NK-92 (cell line): ENCODE measurements around the gene GNAI3.

ENCODE experiments used
- DNase-seq: peaks from one replicate; lab custom pipeline; 2025; ENCODE audit not compliant: unreplicated experiment; lab: John Stamatoyannopoulos, UW

The GNAI3 gene

DNA sequence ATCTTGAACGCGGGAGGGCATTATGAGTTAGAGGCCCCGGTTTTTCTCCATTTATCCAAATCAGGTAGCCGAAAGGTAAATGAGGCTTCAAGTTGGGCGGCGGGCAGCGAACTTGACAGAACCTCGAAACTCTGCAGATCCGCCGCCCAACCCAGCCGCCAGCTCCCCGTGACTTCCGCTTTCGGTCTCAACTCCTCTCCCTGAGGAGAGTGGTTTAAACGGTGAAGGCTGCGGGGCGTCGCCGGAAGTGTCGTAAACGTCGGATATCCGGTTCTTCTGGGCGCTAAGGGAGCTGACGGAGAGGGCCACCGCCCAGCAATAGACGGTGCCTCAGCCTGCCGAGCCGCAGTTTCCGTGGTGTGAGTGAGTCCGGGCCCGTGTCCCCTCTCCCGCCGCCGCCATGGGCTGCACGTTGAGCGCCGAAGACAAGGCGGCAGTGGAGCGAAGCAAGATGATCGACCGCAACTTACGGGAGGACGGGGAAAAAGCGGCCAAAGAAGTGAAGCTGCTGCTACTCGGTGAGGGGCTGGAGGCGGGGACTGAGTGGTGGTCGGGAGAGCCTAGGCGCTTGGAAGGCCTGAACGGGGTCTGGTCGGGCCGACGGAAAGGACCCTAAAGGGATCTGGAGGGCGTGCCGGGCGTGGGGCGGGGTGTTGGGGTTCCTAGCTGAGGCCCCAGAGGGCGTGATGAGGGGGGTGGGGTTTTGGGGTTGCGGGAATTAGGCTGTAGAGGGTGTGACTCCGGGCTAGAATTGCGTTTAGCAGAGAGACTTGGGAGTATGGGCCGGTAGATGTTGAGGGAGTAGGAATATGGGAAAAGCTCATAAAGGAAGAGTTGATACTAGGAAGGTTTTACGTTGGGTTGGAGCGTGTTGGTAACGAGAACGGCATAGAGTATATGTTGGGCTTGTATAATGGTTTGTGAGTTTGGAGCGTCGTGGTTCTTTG, at the start of gene GNAI3:
Gene GNAI3 (plus strand): TSS at position 295 of the 947 bp plus-strand sequence. CDS start 106 bp downstream, at position 401.
- peak; percentile 85 for DNase-seq

DNA sequence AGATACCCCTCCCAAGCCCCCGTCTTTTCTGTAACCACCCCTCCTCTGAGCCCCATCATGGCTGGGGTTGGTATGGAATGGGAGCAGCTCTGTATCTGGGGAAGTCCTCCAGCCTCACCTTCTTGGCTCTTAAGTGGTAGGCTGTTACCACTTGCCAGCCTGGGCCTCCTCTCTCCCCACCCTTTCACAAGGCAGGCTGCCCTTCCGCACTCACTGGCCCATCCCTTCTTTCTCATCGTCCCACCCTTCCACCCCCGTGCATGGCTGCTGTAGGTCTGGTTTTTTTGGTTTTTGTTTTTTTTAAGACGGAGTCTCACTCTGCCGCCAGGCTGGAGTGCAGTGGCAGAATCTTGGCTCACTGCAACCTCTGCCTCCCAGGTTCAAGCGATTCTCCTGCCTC, 49.3 kb upstream of the GNAI3 start:
- no peak for DNase-seq

DNA sequence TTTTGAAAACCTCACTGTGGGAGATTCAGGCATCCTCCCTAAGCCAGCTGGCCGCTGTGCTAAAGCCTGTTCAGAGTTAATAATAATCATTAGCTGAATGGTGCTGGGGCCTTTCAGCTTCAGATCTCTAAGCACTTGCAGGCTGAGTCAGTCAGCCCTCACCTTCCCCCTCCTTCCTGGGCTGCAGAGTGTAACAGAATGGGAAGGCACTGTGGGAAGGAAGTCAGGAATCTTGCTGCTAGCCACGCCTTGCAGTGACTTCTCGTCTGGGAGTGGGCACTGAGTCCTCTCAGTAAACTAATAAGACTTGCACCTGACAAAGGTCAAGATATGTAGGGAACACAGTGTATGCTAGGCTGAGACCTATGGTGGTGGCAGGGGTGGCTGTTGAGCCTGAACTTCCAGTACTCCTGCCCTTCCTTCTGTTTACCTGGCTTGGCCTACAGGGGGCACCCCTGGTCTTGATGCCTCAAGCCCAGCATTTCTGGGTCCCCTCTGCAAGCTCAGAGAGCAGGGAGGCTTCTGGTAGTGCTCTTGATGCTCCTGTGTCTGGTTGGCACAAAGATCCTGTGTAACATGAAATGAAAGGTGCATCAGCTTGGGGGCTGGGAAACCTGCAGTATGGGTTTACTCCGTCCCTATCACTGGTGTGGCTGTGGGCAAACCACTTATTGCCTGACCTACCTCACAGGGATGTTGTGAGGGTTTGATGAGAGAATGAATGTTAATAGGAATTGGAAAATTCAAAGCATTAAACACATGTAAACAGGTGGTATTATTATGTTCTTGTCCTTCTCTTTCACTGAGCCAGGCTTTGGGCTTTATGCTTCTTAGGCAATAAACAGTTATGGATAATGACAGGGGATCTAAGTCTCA, 48.5 kb upstream of the GNAI3 start:
- DNase-seq: no peak

DNA sequence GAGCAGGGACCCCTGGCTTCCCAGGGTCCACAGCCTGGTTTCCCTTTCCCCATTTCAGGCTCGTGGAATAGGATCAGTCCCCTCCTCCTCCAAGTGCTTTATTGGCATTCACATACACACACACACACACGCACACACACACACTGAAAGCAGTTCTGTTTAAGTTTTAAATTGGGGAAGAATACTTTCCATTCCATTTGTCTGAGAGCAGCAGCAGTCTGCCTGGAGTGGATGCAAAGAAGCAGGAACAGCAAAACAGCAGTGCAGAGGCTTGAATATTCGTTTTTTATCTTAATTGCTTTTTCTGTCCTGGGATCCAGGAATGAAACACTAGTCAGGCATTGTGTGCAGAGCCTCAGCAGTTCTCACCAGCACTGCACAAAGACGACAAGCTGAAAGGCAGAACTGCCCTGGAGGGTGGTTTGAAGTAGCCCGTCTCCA, 47.5 kb upstream of the GNAI3 start:
- no peak for DNase-seq

DNA sequence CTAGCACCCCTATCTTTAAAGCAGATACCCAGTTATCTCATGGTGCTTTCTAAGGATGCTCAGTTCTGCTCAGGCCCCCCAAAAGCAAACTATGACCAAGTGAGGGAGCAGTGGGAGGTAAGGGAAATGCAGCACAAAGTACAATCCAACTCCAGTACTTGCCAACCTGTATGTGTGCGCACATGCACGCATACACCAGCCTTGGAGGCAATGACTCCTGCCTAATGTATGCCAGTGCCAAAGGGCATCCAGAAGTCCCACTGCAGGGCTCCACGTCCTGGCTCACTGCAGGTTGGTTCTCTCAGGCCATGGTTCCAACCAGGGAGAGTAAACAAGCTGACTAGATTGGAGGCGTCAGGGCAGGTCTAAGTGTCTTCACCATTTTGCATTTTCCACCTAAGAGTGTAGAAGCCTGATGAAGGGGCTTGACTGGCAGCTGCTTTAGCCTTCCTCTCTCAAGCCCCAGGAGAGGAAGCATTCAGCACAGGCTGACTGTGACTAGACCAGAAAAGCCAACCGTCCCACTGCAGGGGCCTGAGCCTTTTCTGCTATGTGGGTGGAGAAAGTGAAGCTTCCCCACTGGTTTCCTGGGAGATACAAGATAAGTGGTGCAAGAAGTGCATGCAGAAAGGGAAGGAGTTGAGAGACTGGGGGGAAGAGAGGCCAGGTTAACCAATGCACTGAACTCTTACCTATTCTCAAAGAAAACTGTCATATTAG, 46.6 kb upstream of the GNAI3 start:
- DNase-seq: no peak

DNA sequence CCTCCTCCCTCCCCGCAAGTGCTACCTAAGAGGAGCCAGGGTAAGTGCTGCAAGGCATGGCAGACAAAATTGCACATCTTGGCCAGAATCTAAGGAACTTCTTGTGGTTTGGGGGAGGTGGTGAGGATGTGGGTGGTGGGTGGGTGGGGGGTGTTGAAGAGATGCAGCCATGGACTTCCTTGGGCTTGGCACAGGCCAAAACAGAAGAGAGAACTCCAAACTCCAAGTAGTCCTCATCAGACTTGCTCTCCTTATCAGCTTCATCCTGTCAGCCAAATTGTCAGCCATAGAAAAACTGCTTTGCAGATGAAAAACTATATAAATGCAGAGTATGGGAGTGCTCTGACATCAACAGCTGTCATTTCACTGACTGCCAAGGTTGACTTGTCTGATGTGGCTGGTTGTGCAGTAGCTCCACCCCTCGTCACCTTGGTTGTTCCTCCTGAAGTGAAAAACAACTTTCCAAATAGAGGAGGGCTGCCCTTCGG, 46.0 kb upstream of the GNAI3 start:
- no peak for DNase-seq

DNA sequence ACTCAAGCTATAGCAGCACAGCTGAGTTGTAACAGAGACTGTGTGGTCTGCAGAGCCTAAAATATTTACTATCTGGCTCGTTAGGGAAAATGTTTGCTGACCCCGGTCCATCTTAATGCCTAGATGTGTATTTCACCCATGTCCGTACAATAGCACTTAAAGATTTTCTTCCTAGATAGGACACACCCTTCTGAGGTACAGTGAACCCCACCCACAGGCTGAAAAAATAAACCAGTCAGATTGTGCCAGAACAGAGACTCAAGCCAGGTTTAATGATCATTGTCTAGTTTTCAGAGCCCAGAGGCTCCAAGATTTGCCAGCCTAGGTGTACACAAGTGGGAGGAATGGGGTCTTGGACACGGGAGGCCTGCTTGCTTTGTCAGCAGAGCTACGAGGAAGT, 44.5 kb upstream of the GNAI3 start:
- no peak for DNase-seq

DNA sequence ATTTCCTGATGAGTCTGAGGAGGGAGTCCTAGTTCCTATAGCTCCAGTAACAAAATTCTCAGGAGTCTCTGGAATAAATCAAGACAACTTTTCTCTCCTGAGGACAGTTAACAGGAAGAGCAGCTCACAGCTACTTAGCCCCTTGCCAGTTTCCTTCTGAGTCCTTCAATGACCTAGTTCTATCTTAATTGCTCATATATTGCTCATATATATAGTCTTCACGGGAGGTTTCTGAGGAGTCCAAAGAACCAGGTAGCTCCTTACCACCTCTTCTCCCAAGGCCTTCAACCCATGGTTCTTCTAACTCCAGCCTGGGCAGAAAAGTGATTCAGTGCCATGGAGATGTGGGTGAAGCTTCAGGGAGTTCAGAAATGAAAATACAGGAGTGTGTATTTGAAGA, 43.4 kb upstream of the GNAI3 start:
- DNase-seq: no peak

DNA sequence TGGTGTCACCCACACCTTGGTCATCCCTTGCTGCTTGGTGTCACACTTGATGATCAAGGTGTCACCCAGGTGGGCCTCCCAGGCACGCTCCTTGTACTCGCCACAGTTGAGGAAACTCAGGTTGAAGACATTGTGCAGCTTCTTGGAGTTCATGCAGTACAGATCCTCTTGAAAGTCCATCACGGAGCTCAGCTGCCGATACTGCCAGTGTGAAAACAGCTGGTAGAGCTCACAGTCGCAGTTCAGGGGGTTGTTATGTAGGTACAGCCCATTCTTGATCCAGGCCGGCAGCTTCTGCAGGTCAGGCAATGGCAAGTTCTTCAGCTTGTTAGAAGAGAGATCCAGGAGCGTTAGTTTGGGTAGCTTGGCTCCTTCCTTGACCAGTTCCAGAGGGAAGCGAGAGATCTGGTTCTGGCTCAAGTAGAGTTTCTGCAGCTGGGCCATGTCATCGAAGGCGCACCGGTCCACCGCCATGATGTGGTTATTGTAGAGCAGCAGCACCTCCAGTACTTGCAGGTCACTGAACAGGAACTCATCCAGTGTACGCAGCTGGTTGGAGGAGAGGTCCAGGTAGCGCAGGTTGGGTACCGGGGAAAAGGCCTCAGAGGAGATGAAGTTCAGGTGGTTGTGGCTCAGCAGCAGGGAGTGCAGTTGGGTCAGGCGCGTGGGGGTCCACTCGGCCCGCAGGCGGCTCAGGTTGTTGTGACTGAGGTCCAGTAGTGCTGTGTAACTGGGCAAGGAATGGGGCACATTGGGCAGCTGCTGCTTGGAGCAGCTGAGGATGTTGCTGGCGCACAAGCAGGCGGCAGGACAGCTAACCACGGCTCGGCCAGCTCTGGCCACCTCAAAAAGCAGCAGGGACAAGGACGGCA, 40.2 kb upstream of the GNAI3 start:
- no peak for DNase-seq

DNA sequence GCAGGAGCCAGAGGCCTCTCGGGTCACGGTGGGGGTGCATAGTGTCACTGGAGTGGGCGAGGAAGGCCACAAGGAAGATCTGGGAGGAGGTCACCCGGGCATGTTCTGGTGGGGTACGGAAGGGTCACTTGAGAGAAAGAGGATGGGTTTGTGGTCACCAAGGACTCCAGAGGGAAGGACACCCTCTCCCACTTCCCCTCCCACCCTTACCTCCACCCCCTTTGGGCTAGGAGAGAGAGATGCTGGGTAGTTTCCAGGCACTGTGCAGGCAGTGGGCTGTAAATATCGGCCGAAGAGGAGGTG, 39.6 kb upstream of the GNAI3 start:
- DNase-seq: no peak

DNA sequence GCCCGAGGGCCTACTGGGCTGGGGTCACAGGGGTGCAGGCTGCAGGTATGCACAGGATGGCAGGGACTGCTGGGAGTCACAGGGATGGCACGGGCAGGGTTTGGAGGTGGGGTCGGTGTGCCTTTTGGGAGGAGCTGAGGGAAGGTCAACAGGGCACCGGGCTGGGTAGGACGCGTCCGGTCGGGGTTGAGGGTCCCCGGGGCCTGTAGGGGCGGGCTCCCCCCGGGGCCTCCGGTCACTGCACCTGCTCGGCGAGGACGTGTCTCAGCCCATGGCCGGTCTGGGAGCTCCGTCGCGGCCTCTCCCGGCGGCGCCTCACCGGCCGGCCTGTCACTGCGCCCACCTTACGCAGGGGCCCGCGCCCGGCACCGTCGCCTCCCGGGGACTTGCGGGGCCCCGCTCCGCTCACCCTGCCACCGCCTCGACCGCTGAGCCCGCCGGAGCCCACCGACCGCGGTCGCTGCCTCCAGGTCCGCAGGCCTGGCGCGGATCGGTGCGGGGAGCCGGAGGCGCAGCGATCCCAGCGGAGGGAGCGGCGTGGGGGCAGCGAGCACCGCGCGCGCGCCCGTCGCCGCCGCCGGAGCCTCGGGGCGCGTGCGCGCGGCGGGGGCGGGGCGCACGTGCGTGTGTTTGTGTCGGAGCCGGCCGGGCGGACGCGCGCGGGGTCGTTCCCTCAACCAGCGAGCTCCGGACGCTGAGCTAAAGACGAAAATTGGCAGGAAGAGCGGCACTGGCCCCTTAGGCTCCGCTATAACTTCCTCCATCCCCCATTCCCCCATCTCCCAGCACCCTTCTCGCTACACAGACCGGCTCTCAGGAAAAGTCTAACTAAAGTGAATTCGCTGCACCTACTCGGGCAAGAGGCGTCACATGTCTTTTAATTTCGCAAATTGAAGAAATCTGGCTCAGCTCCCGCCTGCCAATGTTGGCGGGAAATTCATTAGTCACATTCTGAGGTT, 39.0 kb upstream of the GNAI3 start, which contains the start of gene AMIGO1:
Gene AMIGO1 (minus strand): TSS at position 552 of the 959 bp plus-strand sequence. CDS start 815 bp downstream, outside the sequence.
- no peak for DNase-seq

DNA sequence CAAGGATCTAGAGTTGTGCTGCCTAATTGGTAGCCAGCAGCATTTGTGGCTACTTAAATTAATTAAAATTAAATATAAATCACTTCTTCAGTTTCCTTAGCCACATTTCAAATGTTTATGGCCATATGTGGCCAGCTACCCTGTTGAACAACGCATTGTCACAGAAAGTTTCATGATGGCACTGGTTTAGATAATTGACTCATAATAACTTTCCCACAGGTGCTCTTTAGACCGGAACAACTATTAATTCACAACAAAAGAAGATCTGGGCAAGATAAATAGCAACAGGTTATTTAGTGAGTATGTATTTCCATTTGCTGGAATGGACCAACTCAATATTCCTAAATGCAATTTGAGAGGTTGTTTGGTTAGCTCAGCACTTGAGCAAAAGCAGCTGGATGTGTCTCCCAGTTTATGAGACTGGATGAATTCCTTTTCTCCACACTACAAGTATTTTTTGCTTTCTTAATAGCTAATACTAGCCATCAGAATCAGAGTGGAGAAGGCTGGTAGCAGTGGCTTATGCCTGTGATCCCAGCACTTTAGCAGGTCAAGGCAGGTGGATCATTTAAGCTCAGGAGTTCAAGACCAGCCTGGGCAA, 35.2 kb upstream of the GNAI3 start:
- no peak for DNase-seq

DNA sequence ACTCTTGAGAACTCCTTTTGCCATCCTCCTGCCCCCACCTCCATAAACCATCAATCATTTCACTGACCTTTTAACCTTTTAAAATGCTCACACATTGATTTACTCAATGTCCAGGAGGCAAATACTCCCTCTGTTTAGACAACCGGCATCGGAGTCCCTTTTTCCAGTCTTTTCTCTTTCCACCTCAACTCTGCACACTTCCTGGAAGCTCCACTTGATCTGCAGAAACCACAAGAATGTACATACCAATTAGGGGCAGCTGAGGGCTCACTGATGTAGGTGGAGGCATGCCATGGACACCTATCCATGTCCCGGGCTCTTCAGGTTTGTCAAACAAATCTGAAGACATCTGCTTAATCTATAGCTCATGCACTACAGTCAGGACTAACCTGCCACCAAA, 33.6 kb upstream of the GNAI3 start:
- DNase-seq: no peak

DNA sequence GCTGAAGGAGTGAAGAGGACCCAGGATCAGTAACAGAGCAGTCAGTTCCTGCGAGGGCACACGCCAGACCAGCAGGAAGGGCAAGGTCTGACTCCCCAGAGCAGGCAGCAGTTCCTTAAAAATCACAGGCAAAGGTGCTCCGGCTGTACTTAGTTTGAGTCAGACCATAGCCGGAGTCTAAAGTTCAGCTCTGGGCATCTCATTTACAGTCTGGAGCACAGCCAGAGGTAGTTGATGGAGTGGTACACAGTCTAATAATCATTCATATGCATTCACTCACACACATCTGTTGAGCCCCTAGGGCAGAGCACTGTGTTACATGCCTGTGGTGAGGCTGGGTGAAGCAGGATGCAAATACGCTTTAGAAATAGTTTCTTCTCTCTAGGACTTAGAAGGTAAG, 31.5 kb upstream of the GNAI3 start:
- no peak for DNase-seq

DNA sequence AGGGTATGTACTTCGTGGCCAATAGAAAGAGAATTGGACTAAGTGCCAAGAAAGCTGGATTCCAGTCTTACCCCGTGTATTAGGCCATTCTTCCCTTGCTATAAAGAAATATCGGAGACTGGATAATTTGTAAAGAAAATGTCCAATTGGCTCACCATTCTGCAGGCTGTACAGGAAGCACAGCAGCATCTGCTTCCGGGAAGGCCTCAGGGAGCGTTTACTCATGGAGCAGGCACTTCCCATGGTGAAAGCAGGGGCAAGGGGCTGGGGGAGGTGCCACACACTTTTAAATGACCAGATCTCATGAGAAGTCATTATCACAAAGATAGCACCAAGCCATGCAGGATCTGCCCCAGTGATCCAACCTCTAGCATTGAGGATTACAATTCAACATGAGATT, 31.1 kb upstream of the GNAI3 start:
- DNase-seq: no peak

DNA sequence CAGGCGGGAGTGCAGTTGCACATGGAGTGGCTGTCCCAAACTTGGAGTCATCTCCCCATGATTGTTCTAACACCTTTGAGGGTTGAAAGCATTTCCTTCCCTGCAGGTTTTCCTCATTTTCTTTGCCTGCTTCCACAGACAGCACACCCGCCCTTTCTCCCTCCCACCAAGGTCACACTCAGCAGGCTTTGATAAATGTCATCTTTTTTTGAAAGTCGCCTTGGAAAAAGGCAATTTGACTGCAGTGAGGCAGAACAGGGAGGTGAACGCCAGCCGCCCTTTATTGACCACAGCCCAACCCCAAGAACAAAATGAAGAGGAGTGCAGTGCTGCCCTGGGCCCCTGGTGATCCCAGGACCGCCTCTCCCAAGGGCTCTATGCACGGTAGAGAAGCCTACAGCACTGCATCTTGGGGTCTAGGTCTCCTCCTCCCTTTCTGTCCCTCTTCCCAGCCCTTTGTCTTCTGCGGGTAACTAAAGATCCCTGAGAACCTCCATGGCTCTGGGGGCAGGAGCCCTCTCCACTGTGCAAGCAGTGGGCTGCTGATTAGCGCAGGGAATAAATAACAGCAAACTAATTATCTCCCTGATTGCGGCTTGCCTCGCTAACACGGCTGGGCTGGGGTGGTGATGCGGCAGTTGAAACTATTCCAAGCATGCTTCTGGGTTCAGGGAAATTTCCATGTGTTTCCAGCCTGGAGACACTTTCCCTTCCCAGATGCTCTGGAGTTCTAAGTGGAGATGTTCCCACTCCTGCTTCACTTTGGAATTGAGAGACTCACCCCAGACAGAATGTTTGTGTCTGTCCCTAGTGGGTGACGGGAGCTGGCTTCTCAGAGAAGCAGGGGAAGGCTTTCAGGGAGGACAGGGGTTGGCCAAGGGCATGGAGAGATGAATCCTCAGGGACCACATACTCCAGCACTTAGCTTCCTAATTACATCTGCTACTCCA, 27.1 kb upstream of the GNAI3 start:
- DNase-seq: no peak

DNA sequence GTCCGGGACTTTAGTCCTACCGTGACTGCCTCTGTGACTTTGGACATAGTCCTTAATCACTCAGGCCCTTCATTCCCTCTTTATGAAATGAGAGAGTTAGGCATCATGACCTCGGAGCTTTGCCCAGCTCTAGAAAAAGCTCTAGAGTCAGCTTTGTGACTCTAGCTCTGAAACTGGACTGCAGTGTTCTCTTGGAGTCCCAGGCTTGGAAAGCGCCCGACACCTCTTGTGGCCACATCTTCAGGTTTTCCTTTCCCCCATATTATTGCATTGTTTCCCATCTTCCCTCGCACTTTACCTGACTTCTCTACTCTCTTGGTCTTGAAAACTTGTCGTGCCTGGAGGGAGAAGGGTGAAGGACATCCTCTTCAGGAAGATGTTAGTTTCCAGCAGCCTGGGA, 26.4 kb upstream of the GNAI3 start:
- no peak for DNase-seq
